ENCODE measurements around the gene DAGLA. TPM values are rescaled to one million over a fixed set of nuclear protein-coding genes. Genes with fewer than 3 reads are reported as not detected.

DAGLA gene
- total RNA-seq, result 5.0 and 5.9 TPM in 2 replicates

DNA sequence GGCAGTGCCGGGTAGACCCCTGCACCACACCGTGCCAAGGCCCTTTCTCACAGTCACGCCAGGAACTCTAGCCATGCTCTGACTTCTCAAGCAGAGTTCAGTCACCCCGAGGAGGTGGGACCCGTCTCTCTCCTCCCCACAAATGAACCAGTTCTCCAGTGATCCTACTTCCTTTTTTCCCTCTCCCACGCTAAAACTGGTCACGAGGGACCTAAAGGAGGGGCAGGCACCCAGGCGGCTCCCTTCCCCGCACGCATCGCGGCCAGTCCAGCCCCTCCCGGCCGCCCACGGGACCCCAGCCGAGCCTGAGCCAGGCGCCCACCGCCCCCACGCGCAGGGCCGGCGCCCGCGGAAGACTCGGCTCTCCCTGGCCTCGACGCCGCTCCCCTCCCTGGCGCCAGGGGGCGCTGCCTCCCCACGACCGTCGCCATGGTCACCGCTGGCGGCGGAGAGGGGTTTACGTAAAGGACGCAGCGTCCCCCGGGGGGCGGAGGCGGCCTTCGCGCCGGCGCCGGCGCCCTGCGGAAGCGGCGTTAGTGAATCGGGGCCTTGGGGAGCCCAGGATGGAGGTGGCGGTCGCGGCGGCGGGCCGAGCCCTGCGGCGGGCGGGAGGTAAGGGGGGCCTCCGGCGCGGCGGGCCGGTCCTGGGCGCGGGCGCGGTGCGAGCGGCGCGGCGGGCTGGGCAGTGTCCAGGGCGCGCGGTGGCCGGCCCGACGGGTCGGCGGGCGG, at the start of gene DAGLA:
Gene DAGLA (plus strand): TSS at position 499 of the 729 bp plus-strand sequence. CDS start 39,765 bp downstream, outside the sequence.

DNA sequence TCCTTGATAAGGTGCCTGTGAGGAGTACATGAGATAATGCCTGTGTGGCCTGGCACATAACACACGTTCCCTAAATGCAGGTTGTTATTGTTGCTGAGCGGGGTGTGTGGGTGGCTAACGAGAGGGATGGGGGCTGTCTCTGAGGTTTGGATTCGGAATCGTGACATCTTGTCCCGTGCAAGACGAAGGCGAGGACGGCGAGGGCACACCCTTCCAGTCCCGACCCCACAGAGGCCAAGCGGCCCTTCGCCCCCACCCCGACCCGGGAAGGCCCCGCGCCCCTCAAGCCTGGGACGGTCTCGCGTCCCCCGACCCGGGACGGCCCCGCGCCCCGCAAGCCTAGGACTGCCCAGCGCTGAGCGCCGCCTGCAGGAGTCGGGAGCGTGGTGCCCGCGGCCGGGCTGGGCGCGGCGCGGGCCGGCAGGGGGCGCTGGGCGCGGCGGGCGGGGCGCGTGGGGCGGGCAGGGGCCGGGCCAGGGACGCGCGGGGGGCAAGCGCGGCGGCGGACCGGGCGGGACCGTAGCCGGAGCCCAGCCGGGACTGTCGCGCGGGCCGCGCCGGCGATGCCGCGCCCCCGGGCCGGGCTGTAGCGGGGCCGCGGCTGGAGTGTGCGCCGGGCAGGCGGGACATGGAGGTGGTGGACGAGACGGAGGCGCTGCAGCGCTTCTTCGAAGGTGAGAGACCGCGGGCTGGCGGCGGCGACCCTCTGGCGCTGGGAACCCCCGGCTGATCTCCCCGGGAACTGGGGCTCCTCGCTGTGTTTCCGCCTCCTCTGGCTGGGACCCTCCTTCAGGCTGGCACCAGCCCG, 72.1 kb downstream of the DAGLA start, which contains the start of gene MYRF:
Gene MYRF (plus strand): TSS at position 520 of the 808 bp plus-strand sequence. CDS start 109 bp downstream, at position 629.

DNA sequence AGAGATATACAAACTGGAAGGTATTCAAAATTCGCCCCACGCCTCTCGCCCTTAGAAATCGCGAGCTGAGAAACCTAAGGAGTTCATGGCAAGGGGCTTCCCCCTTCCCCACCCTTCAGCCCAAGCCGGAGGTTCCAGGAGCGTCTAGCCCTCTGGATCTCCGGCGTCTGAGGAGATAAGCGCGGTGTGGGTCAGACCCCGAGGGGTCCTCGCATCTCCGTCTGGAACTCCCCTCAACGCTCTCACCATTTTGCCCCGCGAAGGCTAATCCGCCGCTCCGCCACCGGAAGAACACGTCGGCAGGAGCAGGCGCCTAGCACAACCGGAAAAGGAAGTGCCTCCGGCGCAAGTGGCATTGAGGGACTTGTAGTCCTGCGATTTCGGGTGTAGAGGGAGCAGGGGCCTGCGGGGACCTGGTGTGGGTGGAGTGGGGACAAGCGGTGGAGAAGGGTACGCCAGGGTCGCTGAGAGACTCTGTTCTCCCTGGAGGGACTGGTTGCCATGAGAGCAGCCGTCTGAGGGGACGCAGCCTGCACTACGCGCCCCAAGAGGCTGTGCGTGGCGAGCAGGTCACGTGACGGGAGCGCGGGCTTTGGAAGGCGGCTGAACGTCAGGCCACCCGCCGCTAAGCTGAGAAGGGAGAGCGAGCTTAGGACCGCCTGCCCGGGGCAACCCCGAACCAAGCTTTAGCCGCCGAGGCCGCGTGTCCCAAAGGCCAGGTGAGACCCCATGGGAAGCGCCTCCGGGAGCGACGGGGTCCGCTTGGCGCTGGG, 112.3 kb downstream of the DAGLA start, which contains the start of the genes FEN1 and TMEM258:
Gene FEN1 (plus strand): TSS at position 602 of the 773 bp plus-strand sequence. CDS start 2,451 bp downstream, outside the sequence.
Gene TMEM258 (minus strand): TSS at position 290 of the 773 bp plus-strand sequence. CDS start 41 bp downstream, at position 249.

Other genes starting within 250 kb of the DAGLA start
- gene LRRC10B, start 171.6 kb upstream of the DAGLA start, total RNA-seq, result not detected in 2 replicates
- gene SYT7, start 99.3 kb upstream of the DAGLA start, total RNA-seq, result 0.10 and 2.0 TPM in 2 replicates
- gene MYRF, start 72.2 kb downstream of the DAGLA start, total RNA-seq, result 0.48 and 0.65 TPM in 2 replicates
- 65.6 and 81.3 TPM in 2 replicates for gene TMEM258, start 112.2 kb downstream of the DAGLA start, total RNA-seq
- gene FEN1, start 112.5 kb downstream of the DAGLA start, total RNA-seq, result 21.9 and 35.8 TPM in 2 replicates
- gene FADS1, start 136.6 kb downstream of the DAGLA start, total RNA-seq, result 51.0 and 67.5 TPM in 2 replicates
- gene FADS2, start 147.9 kb downstream of the DAGLA start, total RNA-seq, result 139 and 217 TPM in 2 replicates
- gene FADS3, start 211.2 kb downstream of the DAGLA start, total RNA-seq, result 165 and 209 TPM in 2 replicates
- 1.9 and 2.0 TPM in 2 replicates for gene RAB3IL1, start 237.2 kb downstream of the DAGLA start, total RNA-seq

Measured in vein endothelial cell (primary cell).